HepG2 (cell line): ENCODE results near the gene ONECUT1. TPM values are rescaled to one million over a fixed set of nuclear protein-coding genes. Genes with fewer than 3 reads are reported as not detected.

ENCODE experiments used
- CBFB ChIP-seq: sonication (generic); formaldehyde crosslinking; IDR thresholded peaks from 2 replicates; pipeline ENCODE4 v1.4.0; 2020; ENCODE audit warnings: missing genetic modification reagents
- CBX2 ChIP-seq, 2 experiments: fragments of 200-600 bp in 1 of 2; sonication (generic); formaldehyde crosslinking in 1 of 2; IDR thresholded peaks; 2 replicates each; pipeline versions ENCODE4 v1.7.0 to v1.8.1; 2018 to 2022; ENCODE audit warnings: low read depth in 2 of 2, low read length in 1 of 2, mild to moderate bottlenecking in 1 of 2, missing genetic modification reagents in 1 of 2
- ERF ChIP-seq: IDR thresholded peaks from 2 replicates; pipeline ENCODE4 v1.6.1; 2018; ENCODE audit warnings: missing biosample characterization, missing genetic modification reagents
- EZH2 ChIP-seq: conservative IDR thresholded peaks from 2 replicates; pipeline ENCODE4 v1.6.1; 2012; ENCODE audit warnings: mild to moderate bottlenecking, low read depth, low read length, moderate library complexity
- HOXA3 ChIP-seq: sonication (generic); formaldehyde crosslinking; IDR thresholded peaks from 2 replicates; pipeline ENCODE4 v1.5.0; 2020; ENCODE audit warnings: missing genetic modification reagents
- SALL1 ChIP-seq: sonication (generic); formaldehyde crosslinking; IDR thresholded peaks from 2 replicates; pipeline ENCODE4 v1.8.0; 2022; ENCODE audit warnings: mild to moderate bottlenecking, missing genetic modification reagents
- TBX2 ChIP-seq: sonication (generic); formaldehyde crosslinking; IDR thresholded peaks from 2 replicates; pipeline ENCODE4 v1.5.0; 2020; ENCODE audit warnings: missing genetic modification reagents, mild to moderate bottlenecking, borderline replicate concordance
- ZIK1 ChIP-seq: sonication (generic); formaldehyde crosslinking; IDR thresholded peaks from 2 replicates; pipeline ENCODE4 v1.5.0; 2020; ENCODE audit warnings: mild to moderate bottlenecking, low read depth, missing genetic modification reagents, borderline replicate concordance
- ZNF224 ChIP-seq: sonication (generic); formaldehyde crosslinking; IDR thresholded peaks from 2 replicates; pipeline ENCODE4 v1.5.0; 2020; ENCODE audit warnings: mild to moderate bottlenecking, missing genetic modification reagents
- polyA plus RNA-seq, 8 experiments: library from polyadenylated mRNA; depleted of rRNA in 3 of 8; stranded (reverse) in 7 of 8; unstranded in 1 of 8; fragments of >200 nt; fragmentation: Illumina TruSeq in 4 of 8; extraction: Trizol in 4 of 8; gene quantifications; 2 replicates each; pipeline versions ENCODE4 v1.2.1 to v1.2.3, GENCODE V29; 2011 to 2016; ENCODE audit warnings: low read depth in 4 of 8, missing spikeins in 1 of 8, mixed read lengths in 1 of 8; ENCODE audit not compliant: insufficient read depth in 1 of 8
- total RNA-seq, 5 experiments: library from RNA; depleted of rRNA; stranded (reverse); fragments of >200 nt; fragmentation: Illumina TruSeq; extraction: Trizol; gene quantifications; 2 replicates each; pipeline ENCODE4 v1.2.3, GENCODE V29; 2016; ENCODE audit warnings: low read depth in 1 of 5
- TF ChIP-seq, protein P1 (sequence below): sonication (generic); formaldehyde crosslinking; IDR thresholded peaks from 2 replicates; pipeline ENCODE4 v1.5.0; 2020; ENCODE audit warnings: missing genetic modification reagents, mild to moderate bottlenecking, borderline replicate concordance
- TF ChIP-seq, protein P2 (sequence below): sonication (generic); formaldehyde crosslinking; IDR thresholded peaks from 2 replicates; pipeline ENCODE4 v1.4.0; 2020; ENCODE audit warnings: mild to moderate bottlenecking, missing genetic modification reagents
- TF ChIP-seq, protein P3 (sequence below): sonication (generic); formaldehyde crosslinking; IDR thresholded peaks from 2 replicates; pipeline ENCODE4 v1.4.0; 2020; ENCODE audit warnings: mild to moderate bottlenecking, missing genetic modification reagents
- TF ChIP-seq, protein P4 (sequence below): sonication (generic); formaldehyde crosslinking; IDR thresholded peaks from 2 replicates; pipeline ENCODE4 v1.4.0; 2020; ENCODE audit warnings: missing genetic modification reagents
- TF ChIP-seq, protein P5 (sequence below): sonication (generic); formaldehyde crosslinking; IDR thresholded peaks from 2 replicates; pipeline ENCODE4 v1.5.0; 2020; ENCODE audit warnings: mild to moderate bottlenecking, missing genetic modification reagents, moderate library complexity

ONECUT1 gene
- total and polyA plus RNA-seq, 2 of the 13 experiments (the other 11 are each of a cell fraction or from before 2014, with no cell fraction given) = 3.5 to 9.1 TPM

DNA sequence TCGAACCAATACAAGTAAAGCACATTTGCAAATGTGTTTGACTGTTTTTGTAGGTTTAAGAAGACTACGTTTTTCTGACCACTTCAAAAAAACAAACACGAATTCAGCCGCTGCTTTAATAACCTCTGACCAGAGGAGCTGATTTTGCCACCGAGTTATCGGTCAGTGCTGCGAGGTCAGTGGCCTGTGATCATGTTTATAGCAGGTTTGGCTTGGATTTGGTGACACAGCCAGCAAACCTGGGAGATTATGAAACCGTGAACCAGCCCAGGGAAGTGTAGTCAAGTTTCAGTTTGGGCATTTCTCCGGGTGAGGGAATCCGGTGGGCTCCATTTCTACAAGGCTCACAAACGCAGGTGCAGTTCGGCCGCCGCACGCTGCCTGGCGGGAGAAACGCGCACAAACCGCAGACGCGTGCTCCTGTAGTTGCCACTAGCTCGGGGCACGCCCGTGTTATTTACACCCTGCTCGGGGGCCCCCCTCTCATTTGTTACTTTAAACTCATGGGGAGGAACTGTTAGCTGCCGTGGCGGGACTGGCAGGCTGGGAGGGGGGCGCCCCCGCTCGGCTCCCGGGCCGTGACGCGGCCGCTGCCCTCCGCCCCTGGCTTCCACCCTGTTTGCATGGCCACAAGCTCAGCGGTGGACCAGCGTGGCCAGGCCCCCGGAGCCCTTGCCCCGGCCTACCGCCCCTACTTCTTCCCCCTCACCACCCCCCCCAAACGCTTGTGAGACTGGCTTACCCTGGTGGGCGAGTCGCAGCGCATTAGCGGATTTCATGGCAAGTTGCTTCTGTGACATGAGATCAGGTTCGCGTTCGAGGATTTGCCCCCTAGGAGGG, 13.6 kb upstream of the ONECUT1 start (continued):
- TF ChIP-seq ZIK1 = no peak
- TF ChIP-seq ZNF224 (CRISPR knock-in tag) = no peak
- TF ChIP-seq EZH2 = peak; percentile 71; the same call in 1 of the 2 replicates
- TF ChIP-seq, protein P1, sequence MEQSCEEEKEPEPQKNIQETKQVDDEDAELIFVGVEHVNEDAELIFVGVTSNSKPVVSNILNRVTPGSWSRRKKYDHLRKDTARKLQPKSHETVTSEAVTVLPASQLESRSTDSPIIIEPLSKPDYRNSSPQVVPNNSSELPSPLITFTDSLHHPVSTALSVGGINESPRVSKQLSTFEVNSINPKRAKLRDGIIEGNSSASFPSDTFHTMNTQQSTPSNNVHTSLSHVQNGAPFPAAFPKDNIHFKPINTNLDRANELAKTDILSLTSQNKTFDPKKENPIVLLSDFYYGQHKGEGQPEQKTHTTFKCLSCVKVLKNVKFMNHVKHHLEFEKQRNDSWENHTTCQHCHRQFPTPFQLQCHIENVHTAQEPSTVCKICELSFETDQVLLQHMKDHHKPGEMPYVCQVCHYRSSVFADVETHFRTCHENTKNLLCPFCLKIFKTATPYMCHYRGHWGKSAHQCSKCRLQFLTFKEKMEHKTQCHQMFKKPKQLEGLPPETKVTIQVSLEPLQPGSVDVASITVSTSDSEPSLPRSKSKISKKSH (CRISPR knock-in tag) = 0 out of 2 replicates have a peak, but pooled peaks have one; percentile 55
- TF ChIP-seq, protein P2, sequence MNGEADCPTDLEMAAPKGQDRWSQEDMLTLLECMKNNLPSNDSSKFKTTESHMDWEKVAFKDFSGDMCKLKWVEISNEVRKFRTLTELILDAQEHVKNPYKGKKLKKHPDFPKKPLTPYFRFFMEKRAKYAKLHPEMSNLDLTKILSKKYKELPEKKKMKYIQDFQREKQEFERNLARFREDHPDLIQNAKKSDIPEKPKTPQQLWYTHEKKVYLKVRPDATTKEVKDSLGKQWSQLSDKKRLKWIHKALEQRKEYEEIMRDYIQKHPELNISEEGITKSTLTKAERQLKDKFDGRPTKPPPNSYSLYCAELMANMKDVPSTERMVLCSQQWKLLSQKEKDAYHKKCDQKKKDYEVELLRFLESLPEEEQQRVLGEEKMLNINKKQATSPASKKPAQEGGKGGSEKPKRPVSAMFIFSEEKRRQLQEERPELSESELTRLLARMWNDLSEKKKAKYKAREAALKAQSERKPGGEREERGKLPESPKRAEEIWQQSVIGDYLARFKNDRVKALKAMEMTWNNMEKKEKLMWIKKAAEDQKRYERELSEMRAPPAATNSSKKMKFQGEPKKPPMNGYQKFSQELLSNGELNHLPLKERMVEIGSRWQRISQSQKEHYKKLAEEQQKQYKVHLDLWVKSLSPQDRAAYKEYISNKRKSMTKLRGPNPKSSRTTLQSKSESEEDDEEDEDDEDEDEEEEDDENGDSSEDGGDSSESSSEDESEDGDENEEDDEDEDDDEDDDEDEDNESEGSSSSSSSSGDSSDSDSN (CRISPR knock-in tag) = 0 out of 2 replicates have a peak, but pooled peaks have one; percentile 45
- TF ChIP-seq, protein P3, sequence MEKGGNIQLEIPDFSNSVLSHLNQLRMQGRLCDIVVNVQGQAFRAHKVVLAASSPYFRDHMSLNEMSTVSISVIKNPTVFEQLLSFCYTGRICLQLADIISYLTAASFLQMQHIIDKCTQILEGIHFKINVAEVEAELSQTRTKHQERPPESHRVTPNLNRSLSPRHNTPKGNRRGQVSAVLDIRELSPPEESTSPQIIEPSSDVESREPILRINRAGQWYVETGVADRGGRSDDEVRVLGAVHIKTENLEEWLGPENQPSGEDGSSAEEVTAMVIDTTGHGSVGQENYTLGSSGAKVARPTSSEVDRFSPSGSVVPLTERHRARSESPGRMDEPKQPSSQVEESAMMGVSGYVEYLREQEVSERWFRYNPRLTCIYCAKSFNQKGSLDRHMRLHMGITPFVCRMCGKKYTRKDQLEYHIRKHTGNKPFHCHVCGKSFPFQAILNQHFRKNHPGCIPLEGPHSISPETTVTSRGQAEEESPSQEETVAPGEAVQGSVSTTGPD (CRISPR knock-in tag) = no peak
- TF ChIP-seq, protein P4, sequence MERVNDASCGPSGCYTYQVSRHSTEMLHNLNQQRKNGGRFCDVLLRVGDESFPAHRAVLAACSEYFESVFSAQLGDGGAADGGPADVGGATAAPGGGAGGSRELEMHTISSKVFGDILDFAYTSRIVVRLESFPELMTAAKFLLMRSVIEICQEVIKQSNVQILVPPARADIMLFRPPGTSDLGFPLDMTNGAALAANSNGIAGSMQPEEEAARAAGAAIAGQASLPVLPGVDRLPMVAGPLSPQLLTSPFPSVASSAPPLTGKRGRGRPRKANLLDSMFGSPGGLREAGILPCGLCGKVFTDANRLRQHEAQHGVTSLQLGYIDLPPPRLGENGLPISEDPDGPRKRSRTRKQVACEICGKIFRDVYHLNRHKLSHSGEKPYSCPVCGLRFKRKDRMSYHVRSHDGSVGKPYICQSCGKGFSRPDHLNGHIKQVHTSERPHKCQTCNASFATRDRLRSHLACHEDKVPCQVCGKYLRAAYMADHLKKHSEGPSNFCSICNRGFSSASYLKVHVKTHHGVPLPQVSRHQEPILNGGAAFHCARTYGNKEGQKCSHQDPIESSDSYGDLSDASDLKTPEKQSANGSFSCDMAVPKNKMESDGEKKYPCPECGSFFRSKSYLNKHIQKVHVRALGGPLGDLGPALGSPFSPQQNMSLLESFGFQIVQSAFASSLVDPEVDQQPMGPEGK (CRISPR knock-in tag) = 0 out of 2 replicates have a peak, but pooled peaks have one; percentile 36
- peak; percentile 27; the same call in 1 of the 2 replicates for TF ChIP-seq SALL1 (CRISPR knock-in tag)
- peak; percentile 77; the same call in 1 of the 2 replicates for TF ChIP-seq CBX2 (IDR thresholded peaks at IDR 0.05; ENCODE audit: low read depth, low read length)
- no peak for TF ChIP-seq CBX2 (CRISPR knock-in tag; IDR thresholded peaks at IDR 0.05; ENCODE audit: low read depth)
- TF ChIP-seq ERF (CRISPR knock-in tag) = no peak
- TF ChIP-seq TBX2 (CRISPR knock-in tag) = peak; percentile 15; the same call in 1 of the 2 replicates
- TF ChIP-seq CBFB = peak; percentile 68; the same call in 1 of the 2 replicates
- TF ChIP-seq, protein P5, sequence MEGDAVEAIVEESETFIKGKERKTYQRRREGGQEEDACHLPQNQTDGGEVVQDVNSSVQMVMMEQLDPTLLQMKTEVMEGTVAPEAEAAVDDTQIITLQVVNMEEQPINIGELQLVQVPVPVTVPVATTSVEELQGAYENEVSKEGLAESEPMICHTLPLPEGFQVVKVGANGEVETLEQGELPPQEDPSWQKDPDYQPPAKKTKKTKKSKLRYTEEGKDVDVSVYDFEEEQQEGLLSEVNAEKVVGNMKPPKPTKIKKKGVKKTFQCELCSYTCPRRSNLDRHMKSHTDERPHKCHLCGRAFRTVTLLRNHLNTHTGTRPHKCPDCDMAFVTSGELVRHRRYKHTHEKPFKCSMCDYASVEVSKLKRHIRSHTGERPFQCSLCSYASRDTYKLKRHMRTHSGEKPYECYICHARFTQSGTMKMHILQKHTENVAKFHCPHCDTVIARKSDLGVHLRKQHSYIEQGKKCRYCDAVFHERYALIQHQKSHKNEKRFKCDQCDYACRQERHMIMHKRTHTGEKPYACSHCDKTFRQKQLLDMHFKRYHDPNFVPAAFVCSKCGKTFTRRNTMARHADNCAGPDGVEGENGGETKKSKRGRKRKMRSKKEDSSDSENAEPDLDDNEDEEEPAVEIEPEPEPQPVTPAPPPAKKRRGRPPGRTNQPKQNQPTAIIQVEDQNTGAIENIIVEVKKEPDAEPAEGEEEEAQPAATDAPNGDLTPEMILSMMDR = peak; percentile 30; the same call in 1 of the 2 replicates
- peak; percentile 19; the same call in 1 of the 2 replicates for TF ChIP-seq HOXA3
